B cell (primary cell): ENCODE measurements around the gene PIMREG. TPM values are rescaled to one million over a fixed set of nuclear protein-coding genes. Genes with fewer than 3 reads are reported as not detected.

Experiments used
- ATAC-seq: fragments of 200-7000 bp; cut with Tn5 transposase; one replicate; pipeline ENCODE4 v1.10.0; 2021; ENCODE audit warnings: low read depth, mild to moderate bottlenecking, moderate number of reproducible peaks, moderate library complexity
- CTCF ChIA-PET: fragments of 350-600 bp; sonication (Branson Sonifier 250); formaldehyde crosslinking; loops from one replicate; lab custom pipeline; 2021; ENCODE audit warnings: antibody characterized with exemption, inconsistent platforms; lab: Charles Lee
- POLR2A ChIA-PET: fragments of 350-600 bp; sonication (Branson Sonifier 250); formaldehyde crosslinking; loops from one replicate; lab custom pipeline; 2021; ENCODE audit warnings: antibody characterized with exemption; lab: Charles Lee
- DNase-seq: peaks from one replicate; pipeline ENCODE4 v3.0.0; 2013
- H2AFZ ChIP-seq: 2 replicates; pipeline ENCODE4 v1.6.1; 2012; ENCODE audit warnings: mild to moderate bottlenecking, low read depth, low read length; ENCODE audit not compliant: insufficient read depth, poor library complexity, severe bottlenecking
- H3K27ac ChIP-seq, 2 donors: 1 replicate in 1 of 2; 2 replicates in 1 of 2; pipeline ENCODE4 v1.5.1; 2012 to 2013; ENCODE audit warnings: low read length in 2 of 2, mild to moderate bottlenecking in 2 of 2, moderate library complexity in 1 of 2
- H3K27me3 ChIP-seq, 4 experiments: fragments of 200-600 bp in 1 of 4; sonication (generic) in 1 of 4; replicated peaks in 1 of 4; 1 replicate in 2 of 4; 2 replicates in 2 of 4; pipeline versions ENCODE4 v1.6.1 to v1.7.0; 2013 to 2016; ENCODE audit warnings: low read length in 3 of 4, mild to moderate bottlenecking in 2 of 4, mixed read lengths in 1 of 4, moderate library complexity in 1 of 4; ENCODE audit not compliant: insufficient read depth in 4 of 4, control insufficient read depth in 3 of 4; ENCODE audit errors: control extremely low read depth in 1 of 4
- H3K36me3 ChIP-seq, 2 experiments: replicated peaks in 1 of 2; 1 replicate in 1 of 2; 2 replicates in 1 of 2; pipeline versions ENCODE4 v1.6.1 to v1.7.1; 2013; ENCODE audit warnings: low read length in 1 of 2; ENCODE audit not compliant: insufficient read depth in 2 of 2, control insufficient read depth in 1 of 2; ENCODE audit errors: control extremely low read depth in 1 of 2, extremely low read depth in 1 of 2
- H3K4me1 ChIP-seq, 2 donors: fragments of 200-600 bp in 1 of 2; sonication (generic) in 1 of 2; 1 replicate in 1 of 2; 2 replicates in 1 of 2; pipeline versions ENCODE4 v1.5.1 to v1.6.1; 2013 to 2017; ENCODE audit warnings: low read length in 2 of 2; ENCODE audit not compliant: control insufficient read depth in 2 of 2, insufficient read depth in 2 of 2
- H3K4me2 ChIP-seq: replicated peaks from 2 replicates; pipeline ENCODE3; 2012; ENCODE audit warnings: mild to moderate bottlenecking, low read depth, low read length; ENCODE audit not compliant: poor library complexity, severe bottlenecking
- H3K4me3 ChIP-seq, 5 experiments: fragments of 200-600 bp in 1 of 5; sonication (generic) in 1 of 5; 1 replicate in 3 of 5; 2 replicates in 2 of 5; pipeline versions ENCODE4 v1.5.1 to v1.7.0; 2011 to 2016; ENCODE audit warnings: low read length in 4 of 5, mild to moderate bottlenecking in 4 of 5, low read depth in 2 of 5, control low read depth in 1 of 5, moderate library complexity in 1 of 5; ENCODE audit not compliant: insufficient read depth in 1 of 5; ENCODE audit errors: control extremely low read depth in 1 of 5, extremely low read depth in 1 of 5
- H3K79me2 ChIP-seq: fragments of 200-600 bp; sonication (generic); one replicate; pipeline ENCODE4 v1.6.0; 2016; ENCODE audit warnings: low read length; ENCODE audit not compliant: control insufficient read depth, insufficient read depth
- H3K9ac ChIP-seq: fragments of 200-600 bp; sonication (generic); 2 replicates; pipeline ENCODE4 v1.6.1; 2017; ENCODE audit warnings: mild to moderate bottlenecking, low read length, moderate library complexity
- H3K9me3 ChIP-seq, 3 donors: one replicate each; pipeline versions ENCODE4 v1.6.1 to v1.7.1; 2013; ENCODE audit warnings: low read length in 2 of 3; ENCODE audit not compliant: control insufficient read depth in 2 of 3, insufficient read depth in 1 of 3; ENCODE audit errors: control extremely low read depth in 1 of 3
- H4K20me1 ChIP-seq: 2 replicates; pipeline ENCODE4 v1.6.0; 2012; ENCODE audit warnings: mild to moderate bottlenecking, low read length; ENCODE audit not compliant: insufficient read depth, control insufficient read depth, poor library complexity, severe bottlenecking
- H3K27ac Mint-ChIP-seq: one replicate; pipeline ENCODE4 v1.8.0; 2021; ENCODE audit warnings: mixed read lengths
- H3K27me3 Mint-ChIP-seq: one replicate; pipeline ENCODE4 v1.8.0; 2021; ENCODE audit warnings: mixed read lengths
- H3K4me1 Mint-ChIP-seq: one replicate; pipeline ENCODE4 v1.8.0; 2021; ENCODE audit warnings: mixed read lengths
- H3K4me3 Mint-ChIP-seq: one replicate; pipeline ENCODE4 v1.8.0; 2021; ENCODE audit warnings: mixed read lengths
- H3K9me3 Mint-ChIP-seq: one replicate; pipeline ENCODE4 v1.8.0; 2022; ENCODE audit warnings: mixed read lengths; ENCODE audit not compliant: insufficient read depth
- CTCF ChIP-seq: fragments of 200-600 bp; IDR thresholded peaks from one replicate; pipeline ENCODE4 v1.8.0; 2022; ENCODE audit warnings: antibody characterized with exemption, mild to moderate bottlenecking
- EZH2 ChIP-seq: IDR thresholded peaks from 2 replicates; pipeline ENCODE4 v1.6.1; 2012; ENCODE audit warnings: borderline replicate concordance, low read depth, mild to moderate bottlenecking, moderate library complexity, low read length; ENCODE audit not compliant: insufficient read depth, poor library complexity, severe bottlenecking
- WGBS: methylation state at CpG from one replicate; pipeline ENCODE4 v1.1.5; 2013; ENCODE audit warnings: missing lambda C conversion rate; ENCODE audit not compliant: insufficient coverage; 5-methylcytosine and 5-hydroxymethylcytosine counted together
- intact Hi-C: fragments of 100-400 bp; cut with micrococcal nuclease; formaldehyde crosslinking; loops from one replicate; pipeline ENCODE4 v1.10.0; 2022
- polyA minus RNA-seq: library from RNA; depleted of rRNA, polyadenylated mRNA; stranded (reverse); fragments of >200 nt; gene quantifications from 2 replicates; pipeline ENCODE4 v1.2.3, GENCODE V29; 2012
- polyA plus RNA-seq: library from polyadenylated mRNA; depleted of rRNA; stranded (reverse); fragments of >200 nt; gene quantifications from 2 replicates; pipeline ENCODE4 v1.2.3, GENCODE V29; 2012
- total RNA-seq, 2 donors: library from RNA; stranded (reverse); fragments of 120-200 nt in 1 of 2; gene quantifications; 1 replicate in 1 of 2; 2 replicates in 1 of 2; pipeline versions ENCODE4 v1.2.3 to v1.2.4, GENCODE V29; 2013 to 2022

Gene PIMREG
- not detected in 2 replicates for total RNA-seq
- 0.54 TPM for total RNA-seq (2013)
- 0.21 and 0.33 TPM in 2 replicates for polyA plus RNA-seq
- polyA minus RNA-seq, result 0.36 and 1.3 TPM in 2 replicates

DNA sequence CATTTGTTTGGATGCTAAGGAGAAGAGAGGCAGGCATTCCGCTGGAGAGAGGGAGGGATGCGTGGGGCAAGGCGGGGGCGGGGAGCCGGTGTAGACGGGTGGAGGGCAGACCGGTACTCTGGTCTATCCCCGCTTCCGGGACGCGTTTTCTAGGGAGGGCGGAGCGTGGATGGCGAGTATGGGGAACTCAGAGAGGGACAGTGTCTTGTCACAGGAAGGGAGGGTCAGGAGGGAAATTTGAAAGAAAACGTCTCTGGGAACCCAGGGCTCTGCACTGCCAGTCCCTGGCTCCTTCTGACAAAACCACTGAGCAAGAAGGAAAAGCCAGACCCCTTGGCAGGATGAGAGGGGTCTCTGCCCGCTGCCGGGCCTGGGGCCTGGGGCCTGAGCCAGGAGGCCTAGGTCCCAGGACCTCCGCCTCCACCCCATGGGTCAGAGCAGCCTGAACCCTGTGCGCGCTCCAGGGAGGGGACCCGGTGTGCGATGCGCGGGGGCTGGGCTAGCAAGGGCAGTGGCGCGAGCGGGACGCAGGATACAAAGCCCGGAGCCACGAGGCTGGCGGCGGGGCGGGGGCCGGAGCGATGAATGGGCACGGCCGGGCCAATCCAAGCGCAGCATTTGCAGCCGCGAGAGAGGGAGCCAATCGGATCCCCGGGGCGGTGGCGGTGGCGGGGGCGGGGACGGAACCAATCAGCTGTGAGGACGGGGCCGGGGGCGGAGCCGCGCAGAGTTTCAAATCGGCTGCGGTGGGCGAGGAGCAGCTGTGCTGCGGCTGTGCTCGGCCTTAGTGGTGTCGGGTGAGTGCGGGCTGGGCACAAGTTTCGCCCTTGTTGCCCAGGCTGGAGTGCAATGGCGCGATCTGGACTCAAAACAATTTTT, at the start of gene PIMREG:
TSS of gene PIMREG (plus strand) at position 764 of the 879 bp plus-strand sequence. CDS start 656 bp downstream, outside the sequence.
- TF ChIP-seq EZH2, result no peak
- no peak for TF ChIP-seq CTCF
- ChIA-PET CTCF (interaction anchor here (2.8 kb wide), 1 partner anchor 8 kb away, joined by 13 read pairs; no protein-coding TSS in a partner anchor), POLR2A (interaction anchor here (0.7 to 1.3 kb wide), 5 partner anchors 9 to 880 kb away, joined by 3 to 7 read pairs (median 4); no protein-coding TSS in a partner anchor)
- no peaks in the 10 kb centered on the region for H4K20me1 ChIP-seq
- peak within 1 kb of the TSS in 1 of 2 donors; percentile 58 for H3K27ac ChIP-seq
- H3K4me3 Mint-ChIP-seq, result peak within 1 kb of the TSS; percentile 84
- ATAC-seq (peak; percentile 96), DNase-seq (peak; percentile 97)
- peak within 1 kb of the TSS; percentile 74 for H3K9ac ChIP-seq
- intact Hi-C loops, result loop anchor here (1.0 kb wide), 2 partner anchors 196 to 860 kb away; partner anchors contain the start of genes KIAA0753 and NLRP1
- peak within 1 kb of the TSS; percentile 55 to 74 (median 69) for H3K4me3 ChIP-seq
- peak within 1 kb of the TSS; percentile 98 for H2AFZ ChIP-seq
- peaks cover 12% of the 10 kb centered on the region for H3K4me1 Mint-ChIP-seq
- H3K4me1 ChIP-seq, result peaks cover 5 to 14% of the 10 kb centered on the region in 2 donors
- peak within 1 kb of the TSS; percentile 80 for H3K27ac Mint-ChIP-seq
- H3K79me2 ChIP-seq, result no peaks in the 10 kb centered on the region
- no peaks in the 10 kb centered on the region for H3K9me3 Mint-ChIP-seq
- H3K27me3 Mint-ChIP-seq, result peaks cover 20% of the 10 kb centered on the region
- peaks cover 0 to 10% (median 4%) of the 10 kb centered on the region in 4 experiments for H3K27me3 ChIP-seq
- H3K4me2 ChIP-seq, result peak within 1 kb of the TSS; percentile 99
- H3K36me3 ChIP-seq, result no peaks in the 10 kb centered on the region
- WGBS, result under 1% methylated on average over 62 of the region's 62 CpGs
- no peaks in the 10 kb centered on the region for H3K9me3 ChIP-seq

DNA sequence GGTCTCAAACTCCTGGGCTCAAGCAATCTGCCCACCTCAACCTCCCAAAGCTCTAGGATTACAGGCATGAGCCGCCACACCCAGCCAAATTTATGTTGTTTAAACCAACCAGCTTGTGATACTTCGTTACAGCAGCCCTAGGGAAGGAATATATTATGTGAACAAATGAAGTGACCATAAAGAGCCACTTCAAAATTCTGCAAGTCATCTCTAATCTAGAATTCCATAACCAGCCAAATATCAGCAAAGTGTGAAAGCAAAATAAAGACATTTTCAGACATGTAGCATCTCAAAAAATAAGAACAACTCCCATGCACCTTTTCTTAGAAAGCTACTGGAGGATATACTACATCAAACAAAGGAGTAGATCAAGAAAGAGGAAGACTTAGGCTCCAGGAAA, 45.3 kb upstream of the PIMREG start:
- no peak for ATAC-seq
- no peak overlapping the region for H2AFZ ChIP-seq
- no peak overlapping the region for H3K27ac Mint-ChIP-seq
- H3K4me1 ChIP-seq, result no peaks in the 10 kb centered on the region
- no peaks in the 10 kb centered on the region for H3K79me2 ChIP-seq
- intact Hi-C loops, result no loop called here
- no peak overlapping the region for H3K27ac ChIP-seq
- no peak overlapping the region for H3K4me3 Mint-ChIP-seq
- peaks cover 21% of the 10 kb centered on the region for H3K27me3 Mint-ChIP-seq
- peaks cover 3% of the 10 kb centered on the region for H3K9me3 Mint-ChIP-seq
- no peak overlapping the region for H3K4me3 ChIP-seq
- no peak for DNase-seq
- H3K27me3 ChIP-seq, result peaks cover 0 to 5% (median 2%) of the 10 kb centered on the region in 4 experiments
- CTCF ChIA-PET, result no interaction called here
- H3K9ac ChIP-seq, result no peak overlapping the region
- no peaks in the 10 kb centered on the region for H4K20me1 ChIP-seq
- no peak overlapping the region for H3K4me2 ChIP-seq
- H3K9me3 ChIP-seq, result peaks cover 0 to 4% (median 3%) of the 10 kb centered on the region in 3 donors
- no peak for TF ChIP-seq CTCF
- no peaks in the 10 kb centered on the region for H3K36me3 ChIP-seq
- no peaks in the 10 kb centered on the region for H3K4me1 Mint-ChIP-seq
- POLR2A ChIA-PET, result no interaction called here
- WGBS, result no CpG with 5 or more reads among the region's 2 CpGs
